GM18517 (cell line): ENCODE results near the gene NDUFB4.
"Not testable (repeated sequence)": the region's sequence is repeated elsewhere in the genome, so short reads cannot be mapped to it uniquely, and the experiment has no call there.

Experiments
- ATAC-seq: cut with Tn5 transposase; IDR thresholded peaks from one replicate; pipeline ENCODE4 v1.9.1; 2021; ENCODE audit warnings: mild to moderate bottlenecking, moderate library complexity; ENCODE audit not compliant: unreplicated experiment

The NDUFB4 gene

GRCh38 chr3:120569222-120570057 lies 26.7 kb upstream of the NDUFB4 start:
- no peak for ATAC-seq

GRCh38 chr3:120572027-120572426 lies 24.1 kb upstream of the NDUFB4 start:
- no peak for ATAC-seq

- ATAC-seq, result no peak
These were observed 8.7 kb upstream of the NDUFB4 start for GRCh38 chr3:120587332-120587975.

- ATAC-seq, result no peak
These were observed 384 bp upstream of the NDUFB4 start for GRCh38 chr3:120595788-120596115.

- ATAC-seq, result no peak
These were observed 702 bp downstream of the NDUFB4 start for GRCh38 chr3:120596853-120597223.

- peak; percentile 47 for ATAC-seq
These were observed 1.4 kb downstream of the NDUFB4 start for GRCh38 chr3:120597445-120598049.

GRCh38 chr3:120599211-120599610 lies 3.1 kb downstream of the NDUFB4 start:
- no peak for ATAC-seq

- no peak for ATAC-seq
These were observed 5.4 kb downstream of the NDUFB4 start for GRCh38 chr3:120601554-120601953.

- no peak for ATAC-seq
These were observed 6.5 kb downstream of the NDUFB4 start for GRCh38 chr3:120602682-120603081.

GRCh38 chr3:120604382-120604781 lies 8.2 kb downstream of the NDUFB4 start:
- no peak for ATAC-seq

GRCh38 chr3:120604784-120605183 lies 8.6 kb downstream of the NDUFB4 start:
- ATAC-seq, result no peak

GRCh38 chr3:120608506-120608905 lies 12.4 kb downstream of the NDUFB4 start:
- no peak for ATAC-seq

- no peak for ATAC-seq
These were observed 18.6 kb downstream of the NDUFB4 start for GRCh38 chr3:120614765-120615164.

GRCh38 chr3:120615847-120616609 lies 19.9 kb downstream of the NDUFB4 start:
- ATAC-seq, result no peak

- not testable (repeated sequence) for ATAC-seq
These were observed 20.6 kb downstream of the NDUFB4 start for GRCh38 chr3:120616745-120617144.

- no peak for ATAC-seq
These were observed 26.3 kb downstream of the NDUFB4 start for GRCh38 chr3:120622457-120622856.

- ATAC-seq, result no peak
These were observed 27.0 kb downstream of the NDUFB4 start for GRCh38 chr3:120622870-120623726.

- no peak for ATAC-seq
These were observed 27.6 kb downstream of the NDUFB4 start for GRCh38 chr3:120623727-120624093.

- no peak for ATAC-seq
These were observed 29.0 kb downstream of the NDUFB4 start for GRCh38 chr3:120625159-120625586.

- no peak for ATAC-seq
These were observed 38.4 kb downstream of the NDUFB4 start for GRCh38 chr3:120634539-120634938.
